Upper lobe of left lung (tissue), 6 donors: ENCODE data around the gene PAX2. TPM values are rescaled to one million over a fixed set of nuclear protein-coding genes. Genes with fewer than 3 reads are reported as not detected.

ENCODE experiments used
- ATAC-seq, 2 donors: fragments of 200-7000 bp; cut with Tn5 transposase; one replicate each; pipeline ENCODE4 v1.9.1; 2022; ENCODE audit warnings: mild to moderate bottlenecking in 2 of 2, moderate library complexity in 2 of 2; ENCODE audit not compliant: low FRiP score in 2 of 2
- DNase-seq, 2 donors: peaks; one replicate each; pipeline ENCODE4 v3.0.0-alpha.2; 2019 to 2020
- H3K27ac ChIP-seq, 4 donors: fragments of 200-600 bp; sonication (generic); one replicate each; pipeline ENCODE4 v1.5.1; 2016 to 2019
- H3K27me3 ChIP-seq, 4 donors: fragments of 200-600 bp; sonication (generic); one replicate each; pipeline ENCODE4 v1.5.1; 2017 to 2019
- H3K36me3 ChIP-seq, 4 donors: fragments of 200-600 bp; sonication (generic); one replicate each; pipeline ENCODE4 v1.5.1; 2016 to 2019
- H3K4me1 ChIP-seq, 4 donors: fragments of 200-600 bp; sonication (generic); one replicate each; pipeline ENCODE4 v1.5.1; 2018 to 2019
- H3K4me3 ChIP-seq, 4 donors: fragments of 200-600 bp; sonication (generic); one replicate each; pipeline ENCODE4 v1.5.1; 2017 to 2019; ENCODE audit warnings: mild to moderate bottlenecking in 2 of 4, moderate library complexity in 1 of 4
- H3K9me3 ChIP-seq, 4 donors: fragments of 200-600 bp; sonication (generic); one replicate each; pipeline ENCODE4 v1.5.1; 2018 to 2019
- CTCF ChIP-seq, 6 experiments: fragments of 450-650 bp in 4 of 6; fragments of 200-600 bp in 2 of 6; sonication (generic) in 2 of 6; IDR thresholded peaks; one replicate each; pipeline ENCODE4 v1.5.1; 2016 to 2019; ENCODE audit warnings: antibody characterized with exemption in 6 of 6
- EP300 ChIP-seq, 4 donors: sonication (generic); formaldehyde crosslinking; IDR thresholded peaks; one replicate each; pipeline ENCODE4 v1.5.1; 2017; ENCODE audit warnings: antibody characterized with exemption in 4 of 4, control low read depth in 2 of 4
- POLR2A ChIP-seq, 4 donors: fragments of 450-650 bp; IDR thresholded peaks; one replicate each; pipeline ENCODE4 v1.5.1; 2016 to 2017; ENCODE audit warnings: antibody characterized with exemption in 4 of 4, mild to moderate bottlenecking in 2 of 4
- POLR2AphosphoS5 ChIP-seq, 2 donors: sonication (generic); formaldehyde crosslinking; IDR thresholded peaks; one replicate each; pipeline ENCODE4 v1.5.1; 2017; ENCODE audit warnings: antibody characterized with exemption in 2 of 2
- WGBS, 2 donors: methylation state at CpG; one replicate each; pipeline ENCODE4 v1.1.5; 2017 to 2018; 5-methylcytosine and 5-hydroxymethylcytosine counted together
- total RNA-seq, 6 donors: library from RNA; depleted of rRNA in 4 of 6; stranded (reverse); fragments of >200 nt in 4 of 6; gene quantifications; one replicate each; pipeline versions ENCODE4 v1.1.0 to v1.2.1, GENCODE V29; 2016 to 2021
- donor health status: DM: no; HTN: no; CAD: no; lungs with moderate emphysema.
- donor health status: DM: no; HTN: yes; CAD: no; lungs with severe emphysema.

The PAX2 gene
- total RNA-seq, 6 donors from 2014 or later: 0.07 TPM; not detected in 5

- Histone ChIP-seq H3K36me3 (no peaks in the 10 kb centered on the region), H3K27ac (no peak overlapping the region), H3K4me1 (no peaks in the 10 kb centered on the region), H3K27me3 (no peaks in the 10 kb centered on the region), H3K9me3 (no peaks in the 10 kb centered on the region), H3K4me3 (no peak overlapping the region)
- no peak for TF ChIP-seq EP300 (IDR thresholded peaks at IDR 0.05)
- TF ChIP-seq CTCF (IDR thresholded peaks at IDR 0.05): no peak
- no peak for TF ChIP-seq POLR2AphosphoS5 (IDR thresholded peaks at IDR 0.05)
- no peak for TF ChIP-seq POLR2A (IDR thresholded peaks at IDR 0.05)
- DNase-seq (no peak), ATAC-seq (no peak)
- WGBS, 2 donors: 69 to 83% methylated on average over 6 of the region's 6 CpGs
These were observed 29.5 kb downstream of the PAX2 start for GRCh38 chr10:100774876-100775275.

GRCh38 chr10:100775386-100775785 is 30.0 kb downstream of the PAX2 start:
- TF ChIP-seq CTCF (IDR thresholded peaks at IDR 0.05): no peak
- TF ChIP-seq POLR2A (IDR thresholded peaks at IDR 0.05): no peak
- no peak for TF ChIP-seq POLR2AphosphoS5 (IDR thresholded peaks at IDR 0.05)
- no peak for TF ChIP-seq EP300 (IDR thresholded peaks at IDR 0.05)
- Histone ChIP-seq H3K27ac (no peak overlapping the region), H3K4me1 (no peaks in the 10 kb centered on the region), H3K9me3 (no peaks in the 10 kb centered on the region), H3K27me3 (no peaks in the 10 kb centered on the region), H3K4me3 (no peak overlapping the region), H3K36me3 (no peaks in the 10 kb centered on the region)
- ATAC-seq (no peak), DNase-seq (no peak)
- 61 to 65% methylated on average over 5 of the region's 5 CpGs for WGBS, 2 donors

- DNase-seq: no peak
- H3K27me3 ChIP-seq: no peaks in the 10 kb centered on the region
- no peak overlapping the region for H3K4me3 ChIP-seq
- H3K27ac ChIP-seq: no peak overlapping the region
- 63 to 86% methylated on average over 4 of the region's 4 CpGs for WGBS, 2 donors
- TF ChIP-seq CTCF (IDR thresholded peaks at IDR 0.05) (no peak), EP300 (IDR thresholded peaks at IDR 0.05) (no peak), POLR2AphosphoS5 (IDR thresholded peaks at IDR 0.05) (no peak), POLR2A (IDR thresholded peaks at IDR 0.05) (no peak)
- H3K4me1 ChIP-seq: no peaks in the 10 kb centered on the region
- no peaks in the 10 kb centered on the region for H3K36me3 ChIP-seq
- H3K9me3 ChIP-seq: no peaks in the 10 kb centered on the region
- ATAC-seq: no peak
These were observed 30.5 kb downstream of the PAX2 start for GRCh38 chr10:100775871-100776270.

GRCh38 chr10:100776671-100777070 is 31.3 kb downstream of the PAX2 start:
- H3K9me3 ChIP-seq: no peaks in the 10 kb centered on the region
- no peaks in the 10 kb centered on the region for H3K27me3 ChIP-seq
- H3K4me1 ChIP-seq: no peaks in the 10 kb centered on the region
- ATAC-seq (no peak), DNase-seq (no peak)
- no peaks in the 10 kb centered on the region for H3K36me3 ChIP-seq
- WGBS, 2 donors: 81 to 100% methylated on average over 1 of the region's 1 CpG
- no peak overlapping the region for H3K27ac ChIP-seq
- no peak overlapping the region for H3K4me3 ChIP-seq
- TF ChIP-seq EP300 (IDR thresholded peaks at IDR 0.05) (no peak), POLR2A (IDR thresholded peaks at IDR 0.05) (no peak), POLR2AphosphoS5 (IDR thresholded peaks at IDR 0.05) (no peak), CTCF (IDR thresholded peaks at IDR 0.05) (no peak)

- TF ChIP-seq EP300 (IDR thresholded peaks at IDR 0.05): no peak
- TF ChIP-seq POLR2A (IDR thresholded peaks at IDR 0.05): no peak
- TF ChIP-seq POLR2AphosphoS5 (IDR thresholded peaks at IDR 0.05): no peak
- no peak for TF ChIP-seq CTCF (IDR thresholded peaks at IDR 0.05)
- H3K4me3 ChIP-seq: no peak overlapping the region
- no peak for DNase-seq
- no peaks in the 10 kb centered on the region for H3K4me1 ChIP-seq
- 75 to 80% methylated on average over 9 of the region's 9 CpGs for WGBS, 2 donors
- no peak overlapping the region for H3K27ac ChIP-seq
- ATAC-seq: no peak
- H3K36me3 ChIP-seq: no peaks in the 10 kb centered on the region
- no peaks in the 10 kb centered on the region for H3K27me3 ChIP-seq
- H3K9me3 ChIP-seq: no peaks in the 10 kb centered on the region
These were observed 33.9 kb downstream of the PAX2 start for GRCh38 chr10:100779329-100779728.
